Glomerular endothelial cell (primary cell): ENCODE data around the gene BMP6. TPM values are rescaled to one million over a fixed set of nuclear protein-coding genes. Genes with fewer than 3 reads are reported as not detected.

Source experiments
- DNase-seq: peaks from one replicate; pipeline ENCODE4 v3.0.0-alpha.2; 2011; ENCODE audit warnings: low read depth, low spot score; ENCODE audit errors: extremely low read depth
- total RNA-seq: library from RNA; depleted of rRNA; stranded (reverse); fragments of >200 nt; gene quantifications from 2 replicates; pipeline ENCODE4 v1.2.3, GENCODE V29; 2015

BMP6 gene
- total RNA-seq, 1 donor from 2014 or later: 150 TPM

DNA sequence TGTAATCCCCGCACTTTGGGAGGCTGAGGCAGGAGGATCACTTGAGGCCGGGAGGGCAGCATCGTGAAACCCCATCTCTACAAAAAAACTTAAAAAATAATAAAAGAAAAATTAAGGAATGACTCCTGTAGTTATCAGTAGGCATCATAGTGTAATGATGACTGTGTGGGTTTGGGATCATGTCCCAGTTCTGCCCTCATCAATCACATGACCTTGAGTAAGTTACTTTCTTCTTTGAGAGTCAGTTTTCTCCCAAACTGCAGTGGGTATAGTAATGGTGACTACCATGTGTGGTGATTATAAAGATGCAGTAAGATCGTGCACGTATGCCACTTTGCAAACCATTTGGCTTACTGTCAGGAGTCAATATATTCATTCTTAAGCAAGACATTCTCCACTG is 95.5 kb downstream of the BMP6 start:
- no peak for DNase-seq

DNA sequence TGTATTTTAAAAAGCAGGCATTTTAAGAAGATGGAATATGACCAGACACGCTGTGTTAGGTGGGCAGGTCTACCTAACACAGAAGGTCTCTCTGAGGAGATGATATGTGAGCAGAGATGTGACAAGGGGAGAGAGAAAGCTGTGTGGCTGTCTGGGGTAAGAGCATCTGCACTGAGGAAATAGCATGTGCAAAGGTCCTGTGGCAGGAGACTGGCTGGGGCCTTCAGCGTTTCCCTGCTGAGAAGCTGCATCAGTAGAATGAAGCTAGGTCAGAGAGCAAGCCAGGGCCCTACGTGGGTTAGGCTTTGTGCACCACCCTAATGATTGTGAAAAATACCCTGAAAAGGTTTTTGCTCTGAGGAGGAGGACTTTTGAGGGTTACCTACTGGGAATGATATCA is 97.7 kb downstream of the BMP6 start:
- no peak for DNase-seq

DNA sequence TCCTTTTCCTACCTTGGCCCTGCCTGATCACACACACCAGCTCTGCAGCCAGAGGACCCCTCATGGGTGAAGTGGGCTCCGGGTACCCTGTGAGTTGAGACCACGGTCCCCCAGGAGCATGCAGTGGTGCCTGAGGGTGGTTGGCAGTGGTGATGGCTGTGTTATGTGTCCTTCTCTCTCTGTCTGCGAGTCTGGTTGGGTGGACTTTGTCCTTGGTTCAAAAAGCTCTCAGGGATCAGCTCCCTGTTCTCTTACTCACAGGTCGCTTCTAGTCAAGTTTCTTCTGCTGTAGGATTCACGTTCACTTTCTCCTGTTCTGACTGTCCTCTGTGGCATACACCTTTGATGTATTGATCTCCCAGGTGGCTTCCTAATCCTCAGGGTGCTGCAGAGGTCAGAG is 100.1 kb downstream of the BMP6 start:
- no peak for DNase-seq

DNA sequence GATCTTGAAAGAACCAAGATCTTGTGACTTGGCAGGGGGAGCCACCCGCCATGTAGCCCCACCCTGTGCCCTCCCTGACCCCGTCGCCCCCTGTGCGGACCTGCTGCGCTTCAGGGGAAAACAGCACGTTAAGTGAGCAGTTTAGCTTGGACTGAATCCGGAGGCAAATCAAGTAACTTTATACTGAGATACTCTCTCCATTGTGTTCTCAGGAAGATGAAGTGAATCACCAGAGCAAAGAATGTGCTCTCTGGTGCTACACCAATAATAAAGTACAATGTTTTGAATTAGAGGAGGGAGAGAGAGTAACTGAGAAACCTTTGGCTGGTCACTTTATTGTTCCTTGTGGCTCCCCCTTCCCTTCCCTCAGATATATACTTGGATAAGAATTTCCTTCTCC is 101.2 kb downstream of the BMP6 start:
- peak; percentile 70 for DNase-seq

DNA sequence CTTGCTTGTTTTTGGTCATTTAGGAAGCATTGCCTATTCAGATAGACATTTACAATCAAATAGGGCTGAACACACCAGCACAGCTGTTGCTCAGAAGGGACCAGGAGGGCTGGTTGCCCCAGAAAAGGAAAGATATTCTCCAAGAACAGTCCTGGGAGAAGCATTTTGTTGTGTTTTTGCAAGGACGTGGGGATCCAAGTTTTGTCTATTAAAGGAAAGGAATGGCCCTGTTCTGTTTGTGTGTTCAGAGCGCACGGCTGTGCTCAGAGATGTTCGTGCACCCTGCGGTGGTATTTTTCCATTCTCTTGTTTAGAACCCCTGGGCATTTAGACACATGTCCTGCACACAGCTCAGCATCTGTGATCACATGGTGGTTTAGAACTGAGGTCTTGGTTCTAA is 102.2 kb downstream of the BMP6 start:
- DNase-seq: no peak

DNA sequence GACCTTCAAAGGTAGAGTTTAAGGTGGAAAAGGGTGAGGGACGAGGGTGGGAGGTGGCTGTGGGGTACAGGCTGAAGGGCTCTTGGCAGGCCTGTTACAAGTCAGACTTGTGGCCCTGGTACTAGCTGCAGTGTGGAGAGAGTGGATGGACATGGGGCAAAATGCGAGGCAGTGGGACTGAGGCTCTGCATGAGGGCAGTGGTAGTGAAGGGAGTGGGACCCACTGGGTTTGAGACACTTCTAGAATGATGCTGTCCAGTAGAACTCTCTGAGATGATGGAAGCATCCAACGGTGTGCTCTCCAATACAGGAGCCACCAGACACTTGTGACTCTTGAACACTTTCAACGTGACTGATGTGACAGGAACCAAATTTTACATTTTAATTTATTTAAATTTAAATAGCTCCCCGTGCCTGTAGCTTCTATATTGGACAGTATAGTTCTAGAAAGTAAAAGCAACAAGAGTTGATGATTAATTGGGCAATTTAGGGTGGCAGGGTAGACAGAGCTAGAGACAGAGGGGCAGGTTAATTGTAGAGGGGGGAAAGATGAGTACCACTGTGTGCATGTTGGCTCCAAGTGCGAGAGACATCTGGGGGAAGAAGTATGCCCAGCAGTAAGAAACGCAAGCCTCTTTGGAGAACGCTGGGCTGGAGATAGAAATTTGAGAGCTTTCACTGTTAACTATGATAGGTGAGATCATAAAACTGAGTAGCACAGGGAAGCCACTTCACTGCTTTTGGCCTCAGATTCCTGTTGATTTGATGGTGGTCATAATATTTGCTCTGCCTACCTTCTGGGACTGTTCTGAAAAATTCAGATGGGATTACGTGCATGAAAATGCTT is 107.2 kb downstream of the BMP6 start:
- no peak for DNase-seq

DNA sequence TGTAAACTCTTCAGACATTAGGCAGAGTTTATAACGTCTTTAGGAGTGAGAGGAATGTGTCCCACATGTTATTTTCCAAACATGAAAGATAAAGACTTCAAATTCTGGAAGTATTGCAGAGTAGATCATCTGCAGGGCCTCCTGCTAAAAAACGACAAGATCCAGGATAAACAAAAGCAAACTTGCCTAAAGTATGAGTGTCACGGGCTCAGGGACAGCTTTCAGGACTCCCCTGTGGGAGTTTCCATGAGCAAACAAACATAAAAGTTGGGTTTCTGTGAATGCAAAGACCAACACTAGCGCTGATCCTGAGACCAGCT is 107.8 kb downstream of the BMP6 start:
- DNase-seq: no peak

DNA sequence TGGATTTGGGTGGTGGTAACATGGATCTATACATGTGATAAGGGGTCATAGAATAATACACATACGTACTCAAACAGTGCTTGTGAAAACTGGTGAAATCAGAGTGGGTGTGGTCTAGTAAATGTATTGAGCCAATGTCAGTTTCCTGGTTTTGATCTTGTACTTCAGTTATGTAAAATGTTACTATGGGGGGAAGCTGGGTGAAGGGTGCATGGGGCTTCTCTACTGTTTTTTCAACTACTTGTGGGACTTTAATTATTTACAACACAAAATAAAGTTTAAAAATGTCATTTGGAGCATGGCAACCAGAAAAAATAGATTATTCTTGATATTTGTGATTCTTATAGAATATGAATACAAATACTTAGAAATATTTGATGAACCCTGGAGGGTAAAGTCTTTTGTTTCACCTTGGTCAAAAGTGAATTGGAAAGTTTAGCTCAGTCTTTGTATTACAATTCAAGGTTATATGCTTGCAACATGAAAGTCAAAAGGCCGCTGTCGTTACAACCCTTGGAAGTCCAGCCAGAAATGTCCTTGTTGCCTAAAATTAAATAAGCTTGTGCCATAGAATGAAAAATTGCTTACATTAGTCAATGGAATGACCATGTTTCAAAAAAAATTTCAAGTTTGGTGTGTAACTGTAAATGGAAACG is 110.6 kb downstream of the BMP6 start:
- no peak for DNase-seq

DNA sequence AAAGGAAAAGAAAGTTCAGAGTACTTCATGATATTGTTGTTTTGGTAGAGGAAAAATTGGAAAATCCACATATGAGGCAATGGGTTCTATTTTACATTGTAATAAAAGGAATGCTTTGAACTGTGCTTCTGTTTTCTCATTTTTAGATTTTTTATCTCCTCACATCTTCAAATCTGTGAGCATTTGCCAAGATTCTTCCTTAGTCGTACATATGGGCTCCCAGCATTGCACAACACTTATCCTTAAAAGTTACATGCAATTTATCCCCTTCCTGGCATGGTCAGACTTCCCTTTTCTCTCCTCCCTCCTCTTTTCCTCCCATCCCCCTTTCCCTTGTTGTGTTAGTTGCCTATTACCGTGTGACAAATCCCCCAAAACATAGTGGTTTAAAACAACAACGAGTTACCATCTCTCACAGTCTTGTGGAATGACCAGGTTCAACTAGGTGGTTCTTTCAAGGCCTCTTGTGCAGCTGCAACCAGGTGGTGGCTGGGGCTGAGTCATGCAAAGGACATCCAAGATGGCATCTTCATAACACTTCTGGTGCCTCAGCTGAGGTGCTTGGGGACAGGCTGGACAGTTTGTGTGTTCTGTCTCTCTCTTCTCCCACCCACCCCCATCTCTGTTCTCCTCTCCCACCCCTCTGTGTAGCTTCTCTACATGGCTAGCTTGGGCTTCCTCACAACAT is 116.0 kb downstream of the BMP6 start:
- no peak for DNase-seq

DNA sequence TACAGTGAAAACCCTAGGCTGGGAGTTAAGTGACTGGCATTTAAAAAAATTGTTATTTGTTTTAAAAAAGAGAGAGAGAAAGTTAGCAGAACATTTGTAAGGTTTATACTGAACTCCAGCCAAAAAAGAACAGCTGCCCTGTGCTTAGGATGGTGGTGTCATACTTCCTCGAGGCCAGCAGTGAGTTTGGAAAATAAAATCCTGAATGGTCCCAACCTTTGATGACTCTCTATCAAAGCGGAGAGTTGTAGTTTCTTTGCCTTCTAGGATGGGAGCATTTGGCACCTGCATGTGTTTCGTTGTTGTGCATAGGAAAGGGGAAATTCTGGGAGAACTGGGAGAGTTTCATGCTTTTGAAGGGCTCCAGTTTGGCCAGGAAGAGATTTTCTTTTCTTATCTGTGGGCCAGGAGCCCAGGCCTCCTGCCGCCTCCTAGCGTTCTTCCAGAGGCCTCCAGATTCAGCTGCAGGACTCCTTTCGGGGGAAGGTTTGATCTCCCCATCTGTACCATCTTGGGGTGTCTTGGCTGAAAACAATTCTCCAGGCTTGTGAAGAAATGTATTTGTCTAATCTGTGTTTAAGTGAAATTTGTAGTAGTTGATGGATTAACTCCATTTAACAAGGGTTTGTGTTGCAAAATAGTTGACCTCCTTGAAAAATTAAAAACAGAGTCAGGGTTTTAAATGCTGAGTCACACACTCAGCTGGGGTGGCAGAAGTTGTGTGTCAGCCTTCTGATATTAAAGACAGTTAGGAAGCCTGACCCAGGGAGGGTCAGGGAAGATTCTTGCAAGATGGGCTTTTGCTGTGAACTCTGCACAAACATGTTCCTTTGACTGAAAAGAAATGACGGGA is 121.3 kb downstream of the BMP6 start:
- no peak for DNase-seq

DNA sequence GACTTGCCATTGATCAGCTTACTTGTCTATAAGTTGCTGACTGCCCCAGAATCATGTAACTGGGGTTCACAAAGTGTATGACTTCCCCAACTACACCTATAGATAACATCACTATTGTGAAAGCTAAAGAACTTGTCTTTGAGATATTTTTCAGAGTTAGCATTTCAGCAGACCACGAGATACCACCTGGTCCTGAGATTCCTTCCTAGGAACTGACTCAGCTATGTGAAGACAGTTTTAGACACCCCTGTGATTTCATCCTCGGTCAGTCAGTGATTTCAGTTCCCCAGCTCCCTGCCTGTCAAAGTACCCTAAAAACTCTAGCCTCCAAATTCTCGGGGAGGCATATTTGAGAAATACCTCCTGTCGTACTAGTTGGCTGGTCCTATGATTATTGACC is 122.3 kb downstream of the BMP6 start:
- DNase-seq: no peak

DNA sequence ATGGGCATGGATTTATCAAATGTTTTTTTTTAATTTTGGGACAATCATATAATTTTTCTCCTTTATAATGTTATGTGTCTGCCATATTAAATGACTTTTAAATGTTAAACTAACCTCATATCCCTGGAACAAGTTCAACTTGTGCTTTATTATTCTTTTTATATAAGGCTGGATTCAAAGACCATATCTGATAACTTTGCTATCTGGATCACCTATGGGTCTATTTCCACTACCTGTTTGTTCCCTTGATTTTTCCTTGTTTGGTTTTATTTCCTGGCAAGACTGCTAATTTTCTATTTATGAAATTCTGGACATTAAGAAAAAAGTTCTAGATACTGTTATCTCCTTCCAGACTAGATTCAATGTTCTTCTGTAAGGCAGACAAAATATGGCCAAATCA is 125.9 kb downstream of the BMP6 start:
- no peak for DNase-seq

DNA sequence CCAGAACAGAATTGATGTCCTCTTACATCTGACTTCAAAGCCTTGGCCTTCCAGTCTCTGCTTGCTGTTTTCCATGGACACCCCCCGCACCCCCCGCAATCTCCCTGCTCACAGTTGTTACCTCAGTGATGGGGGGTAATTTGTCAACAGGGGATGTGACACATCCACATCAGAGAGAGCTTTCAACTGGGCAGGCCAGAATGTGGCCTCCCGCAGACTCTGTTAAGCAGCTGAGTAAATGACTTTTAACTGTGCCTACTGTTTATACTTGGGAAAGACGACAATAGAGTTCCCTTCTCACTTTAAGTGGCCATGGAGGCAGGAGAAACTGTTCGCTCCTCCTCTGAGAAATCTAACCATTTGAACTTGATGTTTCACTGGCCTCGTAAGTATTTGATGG is 133.7 kb downstream of the BMP6 start:
- DNase-seq: no peak

DNA sequence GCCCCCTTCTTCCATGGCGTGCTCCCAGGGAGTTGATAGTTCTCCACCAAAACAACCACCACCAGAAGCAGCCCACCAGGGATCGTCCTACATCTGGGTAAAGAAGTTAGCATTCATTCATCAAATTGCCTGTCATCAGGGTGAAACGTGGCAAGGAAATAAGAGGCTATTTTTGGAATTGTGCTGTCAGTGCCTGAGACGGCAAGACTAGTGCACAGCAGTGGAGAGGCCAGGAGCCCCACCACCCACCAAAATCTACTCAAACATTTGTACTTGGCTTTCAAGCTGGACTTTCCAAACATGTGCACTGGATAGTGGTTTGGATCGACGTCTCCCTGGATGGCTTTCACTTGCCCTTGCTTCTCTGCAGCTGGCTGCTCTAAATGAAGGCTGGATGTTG is 139.9 kb downstream of the BMP6 start:
- DNase-seq: no peak

DNA sequence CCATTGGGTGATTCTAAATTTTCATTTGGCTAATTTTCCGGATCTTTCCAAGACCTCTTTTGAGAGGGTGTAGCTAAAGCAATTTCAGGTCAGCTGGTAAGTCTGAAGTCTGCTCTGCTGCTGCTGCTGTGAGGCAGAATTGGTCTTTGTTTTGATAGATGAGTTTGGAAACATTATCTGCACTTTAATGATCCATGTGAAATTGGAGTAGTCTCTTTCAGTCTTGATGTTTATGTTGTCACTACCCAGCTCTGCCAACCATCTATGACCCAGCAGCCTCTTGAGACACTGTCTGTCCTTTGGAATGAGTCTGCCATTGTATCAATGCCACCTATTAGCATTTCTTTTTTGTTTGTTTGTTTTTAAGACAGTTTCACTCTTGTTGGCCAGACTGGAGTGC is 140.6 kb downstream of the BMP6 start:
- DNase-seq: no peak

DNA sequence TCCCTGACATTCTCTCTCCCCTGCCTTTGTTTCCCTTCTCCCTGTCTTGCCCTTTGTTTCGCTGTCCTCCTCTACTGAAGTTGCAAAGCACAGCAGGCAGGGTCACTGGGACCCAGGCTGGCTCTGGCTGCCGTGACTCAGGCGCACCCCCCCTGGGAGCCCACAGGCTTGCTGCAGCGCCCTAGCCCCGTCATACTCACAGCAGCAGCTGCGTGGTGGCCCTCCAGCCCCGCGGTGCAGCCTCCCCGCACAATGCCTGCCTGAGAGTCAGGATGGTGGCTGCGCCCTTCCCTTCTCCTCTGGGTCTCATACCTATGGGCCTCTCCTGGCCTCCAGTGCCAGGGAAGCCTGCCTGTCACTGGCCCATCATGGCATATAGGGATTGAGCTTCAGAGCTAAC is 143.0 kb downstream of the BMP6 start:
- no peak for DNase-seq

DNA sequence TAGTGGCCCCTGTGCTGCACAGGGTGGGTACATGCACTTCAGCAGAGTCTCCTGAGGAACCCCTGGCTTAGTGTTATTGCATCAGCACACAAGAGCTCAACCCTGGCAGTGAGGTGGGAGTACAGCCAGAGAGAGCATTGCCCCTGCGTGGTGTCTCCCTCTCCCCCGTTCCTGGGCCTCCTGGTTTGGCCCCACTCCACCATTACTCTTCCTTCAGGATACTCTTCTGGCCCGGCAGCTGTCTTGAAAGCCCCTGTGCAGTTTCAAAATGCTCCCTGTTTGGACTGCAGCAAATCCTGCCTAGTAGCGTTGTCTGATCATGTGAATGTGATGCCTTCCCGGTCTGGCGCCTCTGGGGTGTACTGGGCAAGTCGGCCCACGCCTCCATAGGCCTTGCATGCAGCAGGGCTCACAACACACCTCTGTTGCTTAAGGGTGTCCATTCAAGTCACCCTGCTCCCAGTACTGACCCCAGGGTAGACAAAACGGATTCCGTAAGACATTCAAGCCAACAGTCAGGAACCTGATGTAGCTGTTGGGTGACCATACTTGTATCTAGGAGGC is 152.6 kb downstream of the BMP6 start:
- no peak for DNase-seq

DNA sequence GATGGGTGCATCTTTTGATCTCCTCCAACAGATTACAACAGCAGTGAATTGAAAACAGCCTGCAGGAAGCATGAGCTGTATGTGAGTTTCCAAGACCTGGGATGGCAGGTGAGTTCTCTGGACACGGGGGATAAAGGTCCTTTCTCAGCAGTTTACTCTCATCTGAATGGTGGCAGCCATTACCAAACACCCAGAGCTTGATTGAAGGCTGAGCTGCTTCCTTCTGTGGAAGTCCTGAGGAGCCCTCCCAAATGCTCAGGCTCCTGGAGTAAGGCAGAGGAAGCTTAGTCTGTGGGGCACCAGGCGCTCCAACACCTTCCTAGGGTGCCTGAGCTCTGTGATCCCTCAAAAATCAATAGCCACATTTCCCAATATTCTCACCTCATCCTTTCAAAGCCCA is 153.1 kb downstream of the BMP6 start:
- no peak for DNase-seq

DNA sequence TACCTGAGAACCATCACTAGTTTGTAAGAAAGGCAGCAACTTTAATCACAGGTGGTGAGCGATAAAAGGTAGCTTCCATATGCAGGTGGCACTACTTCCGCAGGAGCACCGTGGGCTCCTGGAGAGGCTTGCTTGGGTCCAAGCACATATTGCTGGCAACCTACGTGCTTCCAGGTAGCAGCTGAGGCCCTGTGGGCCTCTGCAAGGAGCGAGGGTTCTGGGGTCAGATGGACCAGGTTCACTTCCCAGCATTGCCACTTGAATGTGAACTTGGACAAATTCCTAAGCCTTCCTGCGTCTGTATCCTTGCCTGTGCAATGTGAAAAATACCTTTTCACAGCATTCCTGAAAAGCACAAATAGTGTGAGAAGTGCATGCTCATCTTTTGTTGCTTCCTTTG is 153.7 kb downstream of the BMP6 start:
- DNase-seq: no peak

DNA sequence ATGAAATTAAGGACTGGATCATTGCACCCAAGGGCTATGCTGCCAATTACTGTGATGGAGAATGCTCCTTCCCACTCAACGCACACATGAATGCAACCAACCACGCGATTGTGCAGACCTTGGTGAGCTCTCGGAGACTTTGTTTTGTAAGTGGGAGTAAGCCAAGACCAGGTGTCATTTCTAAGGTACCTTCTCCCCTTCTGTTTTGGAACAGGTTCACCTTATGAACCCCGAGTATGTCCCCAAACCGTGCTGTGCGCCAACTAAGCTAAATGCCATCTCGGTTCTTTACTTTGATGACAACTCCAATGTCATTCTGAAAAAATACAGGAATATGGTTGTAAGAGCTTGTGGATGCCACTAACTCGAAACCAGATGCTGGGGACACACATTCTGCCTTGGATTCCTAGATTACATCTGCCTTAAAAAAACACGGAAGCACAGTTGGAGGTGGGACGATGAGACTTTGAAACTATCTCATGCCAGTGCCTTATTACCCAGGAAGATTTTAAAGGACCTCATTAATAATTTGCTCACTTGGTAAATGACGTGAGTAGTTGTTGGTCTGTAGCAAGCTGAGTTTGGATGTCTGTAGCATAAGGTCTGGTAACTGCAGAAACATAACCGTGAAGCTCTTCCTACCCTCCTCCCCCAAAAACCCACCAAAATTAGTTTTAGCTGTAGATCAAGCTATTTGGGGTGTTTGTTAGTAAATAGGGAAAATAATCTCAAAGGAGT is 154.2 kb downstream of the BMP6 start:
- DNase-seq: no peak
